ENCODE data around the gene TMPRSS4.
A peak's percentile ranks its signal among the peaks of the same experiment; 100 is the strongest.

Gene TMPRSS4

DNA sequence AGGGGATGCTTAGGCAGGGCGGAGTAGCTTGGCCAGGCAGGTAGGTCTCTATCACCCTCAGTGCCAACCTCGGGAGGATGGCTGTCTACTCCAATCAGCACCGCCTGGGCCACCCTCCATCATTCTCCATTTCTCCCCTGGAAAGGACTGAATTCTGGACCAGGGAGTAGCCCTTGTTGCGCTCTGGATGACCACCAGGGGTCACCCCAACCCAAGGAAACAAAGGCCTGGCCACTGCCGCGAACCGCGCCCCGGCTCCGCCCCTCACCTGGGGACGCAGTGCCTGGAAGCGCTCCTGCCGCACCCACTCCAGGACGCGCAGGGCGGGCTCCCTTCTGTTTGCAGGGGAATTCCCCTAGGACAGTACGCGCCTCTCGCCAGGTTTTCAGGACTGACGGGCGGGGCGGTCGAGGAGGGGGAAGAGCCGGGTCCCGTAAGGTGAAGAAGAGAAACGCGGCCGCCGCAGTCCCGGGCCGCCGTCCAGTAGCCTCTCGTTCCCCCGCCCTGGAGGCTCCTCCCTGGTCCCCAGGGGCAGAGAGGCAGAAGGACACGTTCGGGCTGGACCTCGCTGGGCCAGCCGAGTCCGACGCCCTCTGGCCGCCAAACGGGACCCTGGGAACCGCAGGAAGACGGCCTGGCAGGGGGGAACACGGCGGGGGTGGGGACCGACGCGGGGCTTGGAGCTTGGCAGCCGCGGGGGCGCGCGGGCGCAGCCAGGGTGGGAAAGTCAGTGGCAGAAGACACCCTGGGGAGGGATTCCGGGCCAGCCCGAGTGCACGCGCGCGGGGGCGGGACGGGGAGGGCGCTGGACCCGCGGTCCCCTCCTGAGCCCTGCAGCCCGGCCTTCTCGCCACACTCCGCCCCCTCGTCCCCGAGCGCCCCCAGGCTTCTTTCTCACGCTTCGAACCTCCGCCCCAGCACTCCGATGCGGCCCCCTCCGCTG is 68.7 kb downstream of the TMPRSS4 start:
- peak; percentile 82 for DNase-seq (ENCODE audit: low read depth)
- TF ChIP-seq, protein P1, sequence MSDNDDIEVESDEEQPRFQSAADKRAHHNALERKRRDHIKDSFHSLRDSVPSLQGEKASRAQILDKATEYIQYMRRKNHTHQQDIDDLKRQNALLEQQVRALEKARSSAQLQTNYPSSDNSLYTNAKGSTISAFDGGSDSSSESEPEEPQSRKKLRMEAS (IDR thresholded peaks at IDR 0.05; ENCODE audit: low read depth, low read length), result no peak
- TF ChIP-seq MYC (IDR thresholded peaks at IDR 0.05; ENCODE audit: low read depth, low read length) (no peak), POLR2A (IDR thresholded peaks at IDR 0.05; ENCODE audit: extremely low read depth, insufficient read length) (no peak)
- TF ChIP-seq, protein P2, sequence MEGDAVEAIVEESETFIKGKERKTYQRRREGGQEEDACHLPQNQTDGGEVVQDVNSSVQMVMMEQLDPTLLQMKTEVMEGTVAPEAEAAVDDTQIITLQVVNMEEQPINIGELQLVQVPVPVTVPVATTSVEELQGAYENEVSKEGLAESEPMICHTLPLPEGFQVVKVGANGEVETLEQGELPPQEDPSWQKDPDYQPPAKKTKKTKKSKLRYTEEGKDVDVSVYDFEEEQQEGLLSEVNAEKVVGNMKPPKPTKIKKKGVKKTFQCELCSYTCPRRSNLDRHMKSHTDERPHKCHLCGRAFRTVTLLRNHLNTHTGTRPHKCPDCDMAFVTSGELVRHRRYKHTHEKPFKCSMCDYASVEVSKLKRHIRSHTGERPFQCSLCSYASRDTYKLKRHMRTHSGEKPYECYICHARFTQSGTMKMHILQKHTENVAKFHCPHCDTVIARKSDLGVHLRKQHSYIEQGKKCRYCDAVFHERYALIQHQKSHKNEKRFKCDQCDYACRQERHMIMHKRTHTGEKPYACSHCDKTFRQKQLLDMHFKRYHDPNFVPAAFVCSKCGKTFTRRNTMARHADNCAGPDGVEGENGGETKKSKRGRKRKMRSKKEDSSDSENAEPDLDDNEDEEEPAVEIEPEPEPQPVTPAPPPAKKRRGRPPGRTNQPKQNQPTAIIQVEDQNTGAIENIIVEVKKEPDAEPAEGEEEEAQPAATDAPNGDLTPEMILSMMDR (IDR thresholded peaks at IDR 0.05; ENCODE audit: low read depth, low read length), result peak; percentile 89
- peak overlapping the region; percentile 34 for H3K4me3 ChIP-seq (ENCODE audit: low read depth, low read length)

DNA sequence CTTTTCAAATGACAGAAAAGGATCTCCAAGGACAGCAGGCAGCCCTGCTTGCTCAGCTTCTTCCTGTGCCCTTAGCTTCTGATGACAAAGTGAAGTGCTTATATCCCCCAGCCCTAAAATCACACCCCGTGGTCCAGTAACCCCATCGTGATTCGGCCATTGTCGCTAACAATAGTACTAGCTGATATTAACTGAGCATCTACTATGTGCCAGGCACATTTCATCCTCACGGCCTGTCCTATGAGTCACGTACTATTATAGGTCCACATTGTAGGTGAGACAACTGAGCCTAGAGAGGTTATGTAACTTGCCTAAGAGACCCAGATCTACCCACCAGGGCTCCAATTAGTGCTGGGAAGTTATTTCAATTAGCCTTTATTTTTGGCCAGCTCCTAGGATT is 69.7 kb downstream of the TMPRSS4 start:
- no peak overlapping the region for H3K4me3 ChIP-seq (ENCODE audit: low read depth, low read length)
- TF ChIP-seq MYC (IDR thresholded peaks at IDR 0.05; ENCODE audit: low read depth, low read length) (no peak), POLR2A (IDR thresholded peaks at IDR 0.05; ENCODE audit: extremely low read depth, insufficient read length) (no peak)
- TF ChIP-seq, protein P1 (IDR thresholded peaks at IDR 0.05; ENCODE audit: low read depth, low read length), result no peak
- TF ChIP-seq, protein P2 (IDR thresholded peaks at IDR 0.05; ENCODE audit: low read depth, low read length), result no peak
- no peak for DNase-seq (ENCODE audit: low read depth)

DNA sequence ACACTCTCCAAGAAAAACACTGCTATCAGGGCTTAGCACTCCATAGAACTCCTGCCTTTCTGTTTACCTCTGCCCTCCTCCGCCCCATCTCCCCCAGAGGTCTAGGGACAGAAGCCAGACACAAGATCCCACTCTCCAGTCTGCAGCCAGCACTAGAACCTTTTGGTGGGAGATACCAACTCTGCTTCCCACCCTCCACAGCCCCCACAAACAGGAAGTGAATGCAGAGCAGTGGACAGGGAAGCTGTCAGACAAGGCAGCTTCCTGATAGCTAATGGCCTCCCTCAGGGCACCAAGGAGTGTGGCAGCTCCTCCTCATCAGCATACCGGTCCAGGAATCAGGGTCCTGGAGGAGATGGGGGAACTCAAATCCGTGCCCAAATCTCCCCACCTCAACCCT is 70.6 kb downstream of the TMPRSS4 start:
- TF ChIP-seq, protein P1 (IDR thresholded peaks at IDR 0.05; ENCODE audit: low read depth, low read length), result no peak
- TF ChIP-seq POLR2A (IDR thresholded peaks at IDR 0.05; ENCODE audit: extremely low read depth, insufficient read length) (no peak), MYC (IDR thresholded peaks at IDR 0.05; ENCODE audit: low read depth, low read length) (no peak)
- TF ChIP-seq, protein P2 (IDR thresholded peaks at IDR 0.05; ENCODE audit: low read depth, low read length), result no peak
- no peak overlapping the region for H3K4me3 ChIP-seq (ENCODE audit: low read depth, low read length)
- peak; percentile 43 for DNase-seq (ENCODE audit: low read depth)

DNA sequence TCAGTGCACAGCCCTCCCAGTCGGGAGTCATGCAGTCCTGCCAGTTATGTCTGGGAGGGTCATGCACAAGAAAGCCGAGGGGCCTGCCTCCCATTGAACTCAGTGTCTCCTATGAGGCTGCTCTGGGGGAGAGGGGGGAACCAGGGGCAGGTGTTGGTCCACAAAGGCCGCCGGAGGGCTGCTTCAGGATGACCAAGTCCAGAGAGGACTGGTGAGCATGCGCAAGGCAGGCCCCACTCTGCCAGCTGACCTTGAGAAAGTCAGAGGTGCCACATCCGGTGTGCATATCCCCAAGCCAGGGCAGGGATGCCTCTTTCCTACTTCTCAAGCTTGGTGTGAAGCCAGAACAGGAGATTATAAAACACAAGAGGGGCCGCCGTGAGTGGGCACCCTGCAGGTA is 71.4 kb downstream of the TMPRSS4 start:
- no peak for TF ChIP-seq POLR2A (IDR thresholded peaks at IDR 0.05; ENCODE audit: extremely low read depth, insufficient read length)
- TF ChIP-seq, protein P1 (IDR thresholded peaks at IDR 0.05; ENCODE audit: low read depth, low read length), result no peak
- TF ChIP-seq MYC (IDR thresholded peaks at IDR 0.05; ENCODE audit: low read depth, low read length), result no peak
- TF ChIP-seq, protein P2 (IDR thresholded peaks at IDR 0.05; ENCODE audit: low read depth, low read length), result no peak
- DNase-seq (ENCODE audit: low read depth), result no peak
- H3K4me3 ChIP-seq (ENCODE audit: low read depth, low read length), result no peak overlapping the region

DNA sequence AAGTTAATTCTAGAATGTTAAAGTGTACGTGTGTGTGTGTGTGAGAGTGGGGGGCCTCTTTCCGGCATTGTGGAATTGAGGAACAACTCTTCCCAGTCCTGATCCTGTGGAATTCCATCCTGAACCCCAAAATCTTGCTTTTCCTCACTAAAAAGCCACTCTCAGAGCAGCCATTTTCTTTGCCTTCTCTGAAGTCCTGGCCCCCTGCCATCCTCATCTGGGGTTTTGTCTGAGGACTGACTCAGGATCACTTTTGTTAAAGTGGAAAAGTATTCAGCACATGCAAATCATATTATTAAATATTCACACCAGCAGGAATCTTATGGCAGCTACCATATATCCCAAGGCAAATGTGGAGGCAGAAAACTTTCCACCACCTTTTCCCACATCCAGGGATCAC is 72.0 kb downstream of the TMPRSS4 start:
- H3K4me3 ChIP-seq (ENCODE audit: low read depth, low read length), result no peak overlapping the region
- no peak for TF ChIP-seq POLR2A (IDR thresholded peaks at IDR 0.05; ENCODE audit: extremely low read depth, insufficient read length)
- no peak for DNase-seq (ENCODE audit: low read depth)

DNA sequence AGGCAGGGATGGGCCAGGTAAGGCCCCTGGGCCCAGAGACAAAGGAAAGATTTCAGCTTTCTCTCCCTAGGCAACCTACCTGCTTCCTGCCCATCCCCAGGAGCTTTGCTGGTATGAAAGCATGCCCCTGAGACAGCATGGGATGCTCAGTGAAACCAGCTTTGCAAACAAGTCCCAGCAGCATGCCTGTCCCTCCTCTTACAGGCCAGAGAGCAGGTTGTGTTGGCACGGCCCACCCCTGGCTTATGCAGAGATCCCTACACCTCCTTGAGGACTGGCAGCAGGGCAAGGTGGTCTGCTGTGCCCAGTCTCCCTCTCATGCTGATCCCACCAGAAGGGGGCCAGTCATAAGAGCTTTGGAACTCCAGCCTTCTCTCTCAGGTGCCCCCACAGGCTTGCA is 72.6 kb downstream of the TMPRSS4 start:
- H3K4me3 ChIP-seq (ENCODE audit: low read depth, low read length), result no peak overlapping the region
- DNase-seq (ENCODE audit: low read depth), result no peak

More for the DNA sequence above, 72.6 kb downstream of the TMPRSS4 start:
- TF ChIP-seq, protein P1 (IDR thresholded peaks at IDR 0.05; ENCODE audit: low read depth, low read length), result no peak
- TF ChIP-seq POLR2A (IDR thresholded peaks at IDR 0.05; ENCODE audit: extremely low read depth, insufficient read length) (no peak), MYC (IDR thresholded peaks at IDR 0.05; ENCODE audit: low read depth, low read length) (no peak)
- TF ChIP-seq, protein P2 (IDR thresholded peaks at IDR 0.05; ENCODE audit: low read depth, low read length), result no peak
